ENCODE data around the gene GNAQ. TPM values are rescaled to one million over a fixed set of nuclear protein-coding genes. Genes with fewer than 3 reads are reported as not detected.

Gene GNAQ
- polyA plus RNA-seq, 3 donors: 8.3 to 51.0 (median 9.6) TPM

DNA sequence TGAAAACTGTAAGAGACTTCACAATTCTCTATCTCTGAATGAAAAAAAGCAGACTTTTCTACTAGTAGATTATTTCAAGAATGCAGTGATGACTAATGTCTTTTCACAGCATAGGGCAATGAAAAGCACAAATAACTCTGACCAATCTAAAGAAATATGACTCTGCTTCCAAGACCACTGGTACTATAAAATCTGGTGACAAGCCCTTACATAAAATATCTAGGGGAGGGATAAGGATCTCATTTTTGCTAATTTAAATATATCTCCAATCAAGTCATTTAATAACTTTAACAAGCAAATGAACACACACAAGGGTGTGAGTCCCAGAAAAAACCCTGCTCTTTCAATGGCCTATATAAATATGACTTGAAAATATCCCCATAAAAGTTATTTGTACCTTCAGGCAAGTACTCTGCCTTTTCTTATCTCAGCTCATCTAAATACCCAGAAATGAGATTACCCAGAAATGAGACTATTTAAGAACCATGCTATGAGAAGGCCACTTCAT, 105.2 kb downstream of the GNAQ start:
- Histone ChIP-seq H3K4me3 (replicated peaks in 1 of 3; ENCODE audit: low read depth in 2 of 3, low read length in 3 of 3) (no peak overlapping the region), H3K27ac (ENCODE audit: low read depth in 1 of 2, low read length in 2 of 2) (peak overlapping the region in 1 of 2 donors; percentile 74), H3K4me1 (ENCODE audit: control insufficient read depth in 1 of 2, insufficient read depth in 2 of 2, low read length in 2 of 2) (peaks cover 26 to 33% of the 10 kb centered on the region in 2 donors), H3K79me2 (ENCODE audit: insufficient read depth, low read length) (peaks cover 98% of the 10 kb centered on the region), H2AFZ (ENCODE audit: insufficient read depth, low read depth, low read length, poor library complexity, severe bottlenecking) (no peak overlapping the region), H3K4me2 (replicated peaks; ENCODE audit: extremely low read depth, low read length, poor library complexity, severe bottlenecking) (no peak overlapping the region), H3K9me3 (replicated peaks in 1 of 2; ENCODE audit: control insufficient read depth in 1 of 2, insufficient read depth in 1 of 2, low read length in 2 of 2) (no peaks in the 10 kb centered on the region), H3K9ac (ENCODE audit: insufficient read depth, low read length, poor library complexity, severe bottlenecking) (no peak overlapping the region), H3K27me3 (ENCODE audit: control insufficient read depth in 2 of 2, insufficient read depth in 2 of 2, low read length in 2 of 2) (no peaks in the 10 kb centered on the region), H4K20me1 (ENCODE audit: insufficient read depth, low read length) (peaks cover 96% of the 10 kb centered on the region), H3K36me3 (replicated peaks in 1 of 2; ENCODE audit: control insufficient read depth in 1 of 2, insufficient read depth in 2 of 2, low read length in 2 of 2) (peaks cover 6 to 22% of the 10 kb centered on the region in 2 donors)
- intact Hi-C loops (cut with micrococcal nuclease): no loop called here
- H3K36me3 Mint-ChIP-seq: peaks cover 17 to 32% of the 10 kb centered on the region in 2 donors
- peak overlapping the region in 2 of 7 donors; percentile 18 to 51 for H3K27ac Mint-ChIP-seq
- TF ChIP-seq, protein P1, sequence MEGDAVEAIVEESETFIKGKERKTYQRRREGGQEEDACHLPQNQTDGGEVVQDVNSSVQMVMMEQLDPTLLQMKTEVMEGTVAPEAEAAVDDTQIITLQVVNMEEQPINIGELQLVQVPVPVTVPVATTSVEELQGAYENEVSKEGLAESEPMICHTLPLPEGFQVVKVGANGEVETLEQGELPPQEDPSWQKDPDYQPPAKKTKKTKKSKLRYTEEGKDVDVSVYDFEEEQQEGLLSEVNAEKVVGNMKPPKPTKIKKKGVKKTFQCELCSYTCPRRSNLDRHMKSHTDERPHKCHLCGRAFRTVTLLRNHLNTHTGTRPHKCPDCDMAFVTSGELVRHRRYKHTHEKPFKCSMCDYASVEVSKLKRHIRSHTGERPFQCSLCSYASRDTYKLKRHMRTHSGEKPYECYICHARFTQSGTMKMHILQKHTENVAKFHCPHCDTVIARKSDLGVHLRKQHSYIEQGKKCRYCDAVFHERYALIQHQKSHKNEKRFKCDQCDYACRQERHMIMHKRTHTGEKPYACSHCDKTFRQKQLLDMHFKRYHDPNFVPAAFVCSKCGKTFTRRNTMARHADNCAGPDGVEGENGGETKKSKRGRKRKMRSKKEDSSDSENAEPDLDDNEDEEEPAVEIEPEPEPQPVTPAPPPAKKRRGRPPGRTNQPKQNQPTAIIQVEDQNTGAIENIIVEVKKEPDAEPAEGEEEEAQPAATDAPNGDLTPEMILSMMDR (IDR thresholded peaks at IDR 0.05): no peak
- no peaks in the 10 kb centered on the region for H3K27me3 Mint-ChIP-seq (ENCODE audit: low read depth in 3 of 3)
- H3K4me3 Mint-ChIP-seq: no peak overlapping the region
- no peaks in the 10 kb centered on the region for H3K9me3 Mint-ChIP-seq
- peaks cover 33% of the 10 kb centered on the region for H3K4me1 Mint-ChIP-seq
- no peak for DNase-seq

DNA sequence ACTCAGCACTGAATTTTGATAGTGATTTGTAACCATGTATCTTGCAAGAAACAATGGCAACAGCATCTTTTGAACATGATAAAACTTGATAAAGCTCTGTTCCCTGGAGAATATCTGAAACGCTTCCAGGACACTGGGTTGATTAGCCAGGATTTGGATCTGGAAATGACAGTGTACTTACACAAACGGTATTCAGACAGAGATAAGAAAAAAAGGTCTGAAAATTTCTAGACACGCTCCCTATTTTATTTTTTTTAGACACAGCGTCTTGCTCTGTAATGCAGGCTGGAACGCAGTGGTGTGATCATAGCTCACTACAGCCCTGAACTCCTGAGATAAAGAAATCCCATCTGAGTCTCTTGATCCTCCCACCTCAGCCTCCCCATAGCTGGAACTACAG, 109.0 kb downstream of the GNAQ start:
- H3K27me3 ChIP-seq (ENCODE audit: control insufficient read depth in 2 of 2, insufficient read depth in 2 of 2, low read length in 2 of 2): no peaks in the 10 kb centered on the region
- TF ChIP-seq, protein P1 (IDR thresholded peaks at IDR 0.05): no peak
- DNase-seq: no peak
- Mint-ChIP-seq H3K27me3 (ENCODE audit: low read depth in 3 of 3) (no peaks in the 10 kb centered on the region), H3K27ac (peak overlapping the region in 4 of 7 donors; percentile 41 to 84 (median 68)), H3K36me3 (peaks cover 38 to 46% of the 10 kb centered on the region in 2 donors), H3K9me3 (no peaks in the 10 kb centered on the region), H3K4me3 (no peak overlapping the region), H3K4me1 (peaks cover 32% of the 10 kb centered on the region)
- peaks cover 99% of the 10 kb centered on the region for H3K79me2 ChIP-seq (ENCODE audit: insufficient read depth, low read length)
- H3K27ac ChIP-seq (ENCODE audit: low read depth in 1 of 2, low read length in 2 of 2): peak overlapping the region in 1 of 2 donors; percentile 39
- no peak overlapping the region for H3K4me3 ChIP-seq (replicated peaks in 1 of 3; ENCODE audit: low read depth in 2 of 3, low read length in 3 of 3)
- H3K4me1 ChIP-seq (ENCODE audit: control insufficient read depth in 1 of 2, insufficient read depth in 2 of 2, low read length in 2 of 2): peaks cover 18 to 25% of the 10 kb centered on the region in 2 donors
- intact Hi-C loops (cut with micrococcal nuclease): no loop called here
- H4K20me1 ChIP-seq (ENCODE audit: insufficient read depth, low read length): peaks cover 99% of the 10 kb centered on the region
- H3K36me3 ChIP-seq (replicated peaks in 1 of 2; ENCODE audit: control insufficient read depth in 1 of 2, insufficient read depth in 2 of 2, low read length in 2 of 2): peaks cover 29 to 46% of the 10 kb centered on the region in 2 donors
- WGBS (ENCODE audit: insufficient coverage): 98% methylated on average over 5 of the region's 5 CpGs
- H3K4me2 ChIP-seq (replicated peaks; ENCODE audit: extremely low read depth, low read length, poor library complexity, severe bottlenecking): no peak overlapping the region
- no peak overlapping the region for H3K9ac ChIP-seq (ENCODE audit: insufficient read depth, low read length, poor library complexity, severe bottlenecking)
- H2AFZ ChIP-seq (ENCODE audit: insufficient read depth, low read depth, low read length, poor library complexity, severe bottlenecking): no peak overlapping the region
- no peaks in the 10 kb centered on the region for H3K9me3 ChIP-seq (replicated peaks in 1 of 2; ENCODE audit: control insufficient read depth in 1 of 2, insufficient read depth in 1 of 2, low read length in 2 of 2)

Data from CD14-positive monocyte (primary cell).